ENCODE data around the gene AGBL4.

Gene AGBL4

DNA sequence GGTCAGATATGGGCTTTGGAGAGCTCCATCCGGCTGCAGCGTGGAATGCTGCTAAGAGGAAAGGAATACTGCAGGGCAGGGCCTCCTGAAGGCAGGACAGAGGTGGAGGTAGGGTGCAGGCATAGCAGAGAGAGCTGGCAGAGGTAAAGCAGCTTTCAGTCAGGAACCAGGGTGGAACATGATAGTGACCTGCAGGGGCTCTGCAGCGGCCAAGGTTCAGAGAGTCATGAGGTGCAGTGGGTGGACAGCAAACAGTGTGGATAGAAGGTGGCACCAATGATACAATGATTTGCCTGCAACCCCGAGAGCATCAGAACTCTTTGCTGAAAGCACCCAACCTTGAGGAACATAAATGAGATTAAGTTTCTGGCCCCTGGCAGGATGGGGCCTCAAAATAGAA, 1366.3 kb downstream of the AGBL4 start:
- DNase-seq (ENCODE audit: low read depth), result no peak
- no peak for TF ChIP-seq CTCF (IDR thresholded peaks at IDR 0.05; ENCODE audit: low read depth, low read length, missing control alignments)
- no peak overlapping the region for H3K4me3 ChIP-seq (ENCODE audit: low read depth, low read length)

- no peak overlapping the region for H3K4me3 ChIP-seq (ENCODE audit: low read depth, low read length)
- DNase-seq (ENCODE audit: low read depth), result no peak
- no peak for TF ChIP-seq CTCF (IDR thresholded peaks at IDR 0.05; ENCODE audit: low read depth, low read length, missing control alignments)
These were observed 1369.0 kb downstream of the AGBL4 start for GRCh38 chr1:48654606-48655210.

DNA sequence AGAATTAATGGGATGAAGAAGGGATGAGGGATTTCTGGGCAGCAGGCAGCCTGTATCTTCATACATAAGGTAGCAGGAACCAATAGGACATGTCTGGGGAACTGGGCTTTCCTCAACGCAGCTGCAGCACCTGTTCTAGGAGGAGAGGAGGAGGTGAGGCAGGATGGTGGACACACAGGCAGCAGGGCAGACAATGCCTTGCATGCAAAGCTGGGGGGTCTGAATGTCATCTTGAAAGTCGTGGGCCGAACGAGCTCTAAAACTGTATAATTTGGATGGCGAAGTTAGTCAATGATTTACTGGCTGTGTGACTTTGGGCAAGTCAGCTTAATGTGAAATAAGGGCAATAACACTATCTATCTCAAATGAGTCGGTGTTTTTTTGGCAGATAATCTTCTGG, 1371.4 kb downstream of the AGBL4 start:
- H3K4me3 ChIP-seq (ENCODE audit: low read depth, low read length), result no peak overlapping the region
- no peak for DNase-seq (ENCODE audit: low read depth)
- TF ChIP-seq CTCF (IDR thresholded peaks at IDR 0.05; ENCODE audit: low read depth, low read length, missing control alignments), result no peak

DNA sequence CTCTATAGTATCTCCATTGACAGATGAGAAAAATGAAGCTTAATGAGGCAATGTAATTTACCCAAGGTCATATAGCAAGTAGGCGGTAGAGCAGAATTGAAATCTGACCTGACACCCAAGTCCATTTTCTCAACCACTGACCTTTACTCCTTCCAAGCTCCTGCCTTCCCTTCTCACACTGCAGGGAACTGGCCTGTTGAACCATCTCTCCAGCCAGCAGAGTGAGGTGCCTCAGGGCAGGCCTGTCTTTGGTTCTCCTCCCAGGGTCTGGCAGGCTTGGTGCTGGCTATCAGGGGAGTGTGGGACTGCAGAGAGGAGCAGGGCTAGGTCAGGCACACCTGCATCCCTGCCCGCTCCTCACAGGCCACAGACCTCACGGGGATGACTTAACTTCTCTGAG, 1373.9 kb downstream of the AGBL4 start:
- H3K4me3 ChIP-seq (ENCODE audit: low read depth, low read length), result no peak overlapping the region
- TF ChIP-seq CTCF (IDR thresholded peaks at IDR 0.05; ENCODE audit: low read depth, low read length, missing control alignments), result no peak

DNA sequence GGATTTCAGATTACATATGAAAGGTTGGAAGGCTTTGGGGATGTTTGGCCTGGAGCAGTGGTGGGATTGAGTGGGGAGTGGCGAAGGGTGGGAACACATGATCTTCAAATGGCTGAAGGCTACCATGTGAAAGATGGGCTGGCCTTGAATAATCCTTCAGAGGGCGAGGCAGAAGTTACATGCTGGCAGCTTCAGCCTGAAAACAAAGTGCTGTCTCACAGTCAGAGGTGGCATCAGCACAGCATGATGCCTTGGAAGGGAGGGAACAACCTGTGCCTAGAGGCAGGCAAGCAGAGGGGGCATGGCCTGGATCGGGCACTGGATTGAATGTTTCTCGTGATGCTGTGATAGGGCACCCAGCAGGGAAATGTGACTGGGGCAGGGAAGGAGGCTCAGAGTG, 1377.9 kb downstream of the AGBL4 start:
- no peak for TF ChIP-seq CTCF (IDR thresholded peaks at IDR 0.05; ENCODE audit: low read depth, low read length, missing control alignments)
- DNase-seq (ENCODE audit: low read depth), result no peak
- no peak overlapping the region for H3K4me3 ChIP-seq (ENCODE audit: low read depth, low read length)

More for the DNA sequence above, 1373.9 kb downstream of the AGBL4 start:
- no peak for DNase-seq (ENCODE audit: low read depth)

DNA sequence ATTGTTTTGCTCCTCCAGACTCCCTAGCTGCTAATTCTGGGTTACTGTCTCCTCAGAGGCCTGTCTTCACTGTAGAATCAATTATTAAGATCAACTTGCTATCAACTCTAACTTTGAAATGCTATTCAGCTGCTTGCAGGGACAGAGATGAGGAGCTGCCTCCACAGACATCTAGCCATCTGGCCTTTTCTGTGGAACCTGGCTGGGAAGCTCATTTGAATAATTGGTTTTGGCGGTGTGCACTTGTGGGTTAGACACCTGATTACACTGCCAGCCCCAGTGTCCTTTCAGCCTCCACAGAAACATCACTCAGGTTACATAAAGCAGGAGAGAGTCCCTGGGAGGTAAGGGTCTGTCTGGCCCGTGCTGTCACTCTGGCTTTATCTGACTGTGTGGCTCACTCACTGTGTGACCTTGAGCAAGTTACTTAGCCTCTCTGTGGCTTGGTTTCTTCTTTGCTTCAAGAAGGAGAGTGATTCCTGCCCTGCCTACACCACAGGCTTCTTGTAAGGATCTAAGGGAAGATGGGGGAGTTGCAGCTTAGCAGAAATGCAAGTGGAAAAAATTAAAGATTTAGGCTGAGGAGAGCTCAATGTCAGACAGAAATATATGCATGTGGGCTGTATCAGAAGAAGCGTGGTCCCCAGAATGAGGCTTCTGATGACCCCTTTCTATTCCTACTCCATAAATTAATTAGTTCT, 1378.7 kb downstream of the AGBL4 start:
- TF ChIP-seq CTCF (IDR thresholded peaks at IDR 0.05; ENCODE audit: low read depth, low read length, missing control alignments), result no peak
- H3K4me3 ChIP-seq (ENCODE audit: low read depth, low read length), result no peak overlapping the region
- no peak for DNase-seq (ENCODE audit: low read depth)
